Gastrocnemius medialis (tissue), 4 donors: Measurements from ENCODE around the gene ARHGEF11. TPM values are rescaled to one million over a fixed set of nuclear protein-coding genes. Genes with fewer than 3 reads are reported as not detected.

ENCODE experiments used
- ATAC-seq, 2 donors: fragments of 150-250 bp; one replicate each; pipeline ENCODE4 v1.9.1; 2016
- DNase-seq, 2 donors: peaks; one replicate each; pipeline ENCODE4 v3.0.0-alpha.2; 2019
- H3K27ac ChIP-seq, 4 donors: fragments of 200-600 bp; sonication (generic); 1 replicate in 1 of 4; 2 replicates in 3 of 4; pipeline ENCODE4 v1.5.1; 2016 to 2018; ENCODE audit warnings: mild to moderate bottlenecking in 2 of 4, moderate library complexity in 1 of 4
- H3K27me3 ChIP-seq, 3 donors: fragments of 200-600 bp; sonication (generic) in 2 of 3; 1 replicate in 1 of 3; 2 replicates in 2 of 3; pipeline versions ENCODE4 v1.5.1 to v1.6.0; 2016 to 2019; ENCODE audit warnings: mild to moderate bottlenecking in 1 of 3, moderate library complexity in 1 of 3
- H3K36me3 ChIP-seq, 2 donors: fragments of 200-600 bp; sonication (generic) in 1 of 2; one replicate each; pipeline ENCODE4 v1.5.1; 2017 to 2018
- H3K4me1 ChIP-seq, 2 donors: fragments of 200-600 bp; sonication (generic) in 1 of 2; one replicate each; pipeline ENCODE4 v1.5.1; 2016 to 2017; ENCODE audit warnings: mild to moderate bottlenecking in 2 of 2
- H3K4me3 ChIP-seq, 4 donors: fragments of 200-600 bp; sonication (generic) in 3 of 4; 1 replicate in 1 of 4; 2 replicates in 3 of 4; pipeline ENCODE4 v1.5.1; 2016 to 2019; ENCODE audit warnings: mild to moderate bottlenecking in 2 of 4
- H3K9me3 ChIP-seq, 3 donors: fragments of 200-600 bp; sonication (generic) in 2 of 3; 1 replicate in 1 of 3; 2 replicates in 2 of 3; pipeline ENCODE4 v1.5.1; 2016 to 2019
- CTCF ChIP-seq, 5 experiments: fragments of 450-650 bp in 3 of 5; fragments of 200-600 bp in 2 of 5; sonication (generic) in 2 of 5; IDR thresholded peaks in 4 of 5; conservative IDR thresholded peaks in 1 of 5; 1 replicate in 4 of 5; 2 replicates in 1 of 5; pipeline ENCODE4 v1.5.1; 2016 to 2019; ENCODE audit warnings: antibody characterized with exemption in 5 of 5, mild to moderate bottlenecking in 3 of 5, moderate library complexity in 3 of 5
- POLR2A ChIP-seq, 2 donors: fragments of 450-650 bp; IDR thresholded peaks; one replicate each; pipeline ENCODE4 v1.6.1; 2017; ENCODE audit warnings: antibody characterized with exemption in 2 of 2, mild to moderate bottlenecking in 2 of 2, moderate library complexity in 2 of 2
- in situ Hi-C, 4 donors: fragments of 200-750 bp; cut with MboI; loops; one replicate each; pipeline versions ENCODE4 v1.15.0 to v1.8.0; 2017; ENCODE audit warnings: low sequenced_read_pairs in 4 of 4
- intact Hi-C: fragments of 100-400 bp; cut with DNase I; formaldehyde crosslinking; loops from one replicate; pipeline ENCODE4 v1.15.1; 2023; ENCODE audit warnings: low total_unique reads
- total RNA-seq, 4 donors: library from RNA; depleted of rRNA; stranded (reverse); fragments of >200 nt; gene quantifications; one replicate each; pipeline versions ENCODE4 v1.1.0 to v1.2.3, GENCODE V29; 2016

Gene ARHGEF11
- total RNA-seq, 4 donors from 2014 or later = 19.5 to 33.4 (median 27.7) TPM

- H3K4me1 ChIP-seq = peaks cover 3 to 13% of the 10 kb centered on the region in 2 donors
- no peaks in the 10 kb centered on the region for H3K9me3 ChIP-seq
- no peak for ATAC-seq
- intact Hi-C loops (no loop called here), in situ Hi-C loops (no loop called here)
- H3K36me3 ChIP-seq = no peaks in the 10 kb centered on the region
- no peak overlapping the region for H3K4me3 ChIP-seq
- H3K27ac ChIP-seq = no peak overlapping the region
- H3K27me3 ChIP-seq = peaks cover 72 to 77% (median 76%) of the 10 kb centered on the region in 3 donors
- DNase-seq = peak in 1 of 2 donors; percentile 30
- TF ChIP-seq POLR2A (IDR thresholded peaks at IDR 0.05) = no peak
- no peak for TF ChIP-seq CTCF (IDR thresholded peaks at IDR 0.05 in 4 of 5, conservative IDR thresholded peaks at IDR 0.05 in 1 of 5)
Measured at GRCh38 chr1:156926175-156926574, 119.4 kb downstream of the ARHGEF11 start.

- H3K4me3 ChIP-seq = no peak overlapping the region
- in situ Hi-C loops (no loop called here), intact Hi-C loops (no loop called here)
- ATAC-seq (no peak), DNase-seq (no peak)
- peaks cover 3 to 13% of the 10 kb centered on the region in 2 donors for H3K4me1 ChIP-seq
- peaks cover 79 to 85% (median 82%) of the 10 kb centered on the region in 3 donors for H3K27me3 ChIP-seq
- TF ChIP-seq CTCF (IDR thresholded peaks at IDR 0.05 in 4 of 5, conservative IDR thresholded peaks at IDR 0.05 in 1 of 5) (no peak), POLR2A (IDR thresholded peaks at IDR 0.05) (no peak)
- H3K9me3 ChIP-seq = no peaks in the 10 kb centered on the region
- H3K36me3 ChIP-seq = no peaks in the 10 kb centered on the region
- no peak overlapping the region for H3K27ac ChIP-seq
Measured at GRCh38 chr1:156925154-156926010, 120.2 kb downstream of the ARHGEF11 start.

GRCh38 chr1:156924478-156925153 lies 120.9 kb downstream of the ARHGEF11 start:
- in situ Hi-C loops = no loop called here
- TF ChIP-seq CTCF (IDR thresholded peaks at IDR 0.05 in 4 of 5, conservative IDR thresholded peaks at IDR 0.05 in 1 of 5) (no peak), POLR2A (IDR thresholded peaks at IDR 0.05) (no peak)
- Histone ChIP-seq H3K9me3 (no peaks in the 10 kb centered on the region), H3K4me1 (peaks cover 3 to 17% of the 10 kb centered on the region in 2 donors), H3K4me3 (no peak overlapping the region), H3K27me3 (peaks cover 81 to 88% (median 88%) of the 10 kb centered on the region in 3 donors), H3K27ac (no peak overlapping the region), H3K36me3 (no peaks in the 10 kb centered on the region)
- no peak for DNase-seq
- no peak for ATAC-seq
- intact Hi-C loops = no loop called here

- no peak for DNase-seq
- Histone ChIP-seq H3K27ac (no peak overlapping the region), H3K27me3 (peaks cover 74 to 87% (median 81%) of the 10 kb centered on the region in 3 donors), H3K4me3 (no peak overlapping the region), H3K9me3 (no peaks in the 10 kb centered on the region), H3K4me1 (peaks cover 3 to 17% of the 10 kb centered on the region in 2 donors), H3K36me3 (no peaks in the 10 kb centered on the region)
- in situ Hi-C loops = no loop called here
- TF ChIP-seq POLR2A (IDR thresholded peaks at IDR 0.05) = no peak
- TF ChIP-seq CTCF (IDR thresholded peaks at IDR 0.05 in 4 of 5, conservative IDR thresholded peaks at IDR 0.05 in 1 of 5) = no peak
- ATAC-seq = no peak
- intact Hi-C loops = no loop called here
Measured at GRCh38 chr1:156923670-156924477, 121.7 kb downstream of the ARHGEF11 start.
